Endothelial cell of umbilical vein (primary cell): ENCODE measurements around the gene ADAM23.

Experiments
- EZH2 ChIP-seq: IDR thresholded peaks from 2 replicates; pipeline ENCODE4 v1.6.1; 2012; ENCODE audit warnings: borderline replicate concordance, low read depth, mild to moderate bottlenecking, moderate library complexity, low read length, inconsistent platforms; ENCODE audit not compliant: severe bottlenecking
- FOS ChIP-seq: IDR thresholded peaks from 2 replicates; pipeline ENCODE4 v1.6.1; 2011; ENCODE audit warnings: mild to moderate bottlenecking, low read length, moderate library complexity, borderline replicate concordance; ENCODE audit not compliant: insufficient read depth
- JUN ChIP-seq: IDR thresholded peaks from 2 replicates; pipeline ENCODE4 v1.6.1; 2011; ENCODE audit warnings: borderline replicate concordance, low read depth; ENCODE audit not compliant: insufficient read length, insufficient read depth
- MYC ChIP-seq: IDR thresholded peaks from one replicate; pipeline ENCODE4 v1.6.1; 2011; ENCODE audit warnings: mild to moderate bottlenecking, low read depth, low read length
- POLR2A ChIP-seq: IDR thresholded peaks from 2 replicates; pipeline ENCODE4 v1.6.1; 2012; ENCODE audit warnings: low read depth, mild to moderate bottlenecking, control low read depth, low read length
- POLR2AphosphoS5 ChIP-seq: IDR thresholded peaks from 2 replicates; pipeline ENCODE4 v1.6.1; 2012; ENCODE audit warnings: low read depth, mild to moderate bottlenecking, control low read depth, low read length, moderate library complexity; ENCODE audit not compliant: insufficient read depth
- TF ChIP-seq, protein P1 (sequence below), 2 donors: IDR thresholded peaks; 1 replicate in 1 of 2; 2 replicates in 1 of 2; pipeline ENCODE4 v1.5.1; 2011; ENCODE audit warnings: low read length in 2 of 2, mild to moderate bottlenecking in 2 of 2, moderate library complexity in 2 of 2, control low read depth in 1 of 2, inconsistent platforms in 1 of 2, low read depth in 1 of 2; ENCODE audit not compliant: insufficient read depth in 1 of 2; ENCODE audit errors: extremely low read depth in 1 of 2

DNA sequence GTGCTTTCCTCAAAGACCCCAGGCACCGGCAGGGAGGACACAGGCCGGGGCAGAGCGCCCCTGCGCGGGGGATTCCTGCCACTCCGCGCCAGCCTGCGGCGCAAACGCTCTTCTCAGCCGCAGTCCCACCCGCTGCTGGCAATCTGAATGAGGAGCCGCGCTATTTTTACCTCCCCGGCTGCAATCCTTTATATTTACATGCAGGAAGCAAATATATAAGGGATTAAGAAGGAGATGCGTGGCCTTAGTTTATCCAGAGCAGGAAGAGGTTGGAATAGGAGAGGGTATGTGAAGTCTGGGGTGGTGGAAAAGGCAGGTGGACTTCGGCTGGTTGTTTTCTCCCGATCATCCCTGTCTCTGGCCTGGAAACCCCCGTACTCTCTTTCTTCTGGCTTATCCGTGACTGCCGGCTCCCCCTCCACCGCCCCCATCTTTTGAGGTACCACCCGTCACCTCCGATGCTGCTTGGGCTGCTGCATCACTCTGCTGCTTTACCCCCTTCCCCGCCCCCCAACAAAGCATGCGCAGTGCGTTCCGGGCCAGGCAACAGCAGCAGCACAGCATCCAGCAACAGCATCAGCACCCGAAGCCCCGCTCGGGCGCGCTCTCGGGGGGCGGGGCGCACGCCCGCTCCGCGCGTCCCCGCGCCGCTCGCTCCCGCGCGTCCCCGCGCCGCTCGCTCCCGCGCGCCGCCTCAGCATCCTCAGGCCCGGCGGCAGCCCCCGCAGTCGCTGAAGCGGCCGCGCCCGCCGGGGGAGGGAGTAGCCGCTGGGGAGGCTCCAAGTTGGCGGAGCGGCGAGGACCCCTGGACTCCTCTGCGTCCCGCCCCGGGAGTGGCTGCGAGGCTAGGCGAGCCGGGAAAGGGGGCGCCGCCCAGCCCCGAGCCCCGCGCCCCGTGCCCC is at the start of gene ADAM23:
- TF ChIP-seq EZH2 (no peak), POLR2AphosphoS5 (peak; percentile 60), MYC (no peak), JUN (no peak), POLR2A (peak; percentile 80), FOS (peak; percentile 24)
- TF ChIP-seq, protein P1, sequence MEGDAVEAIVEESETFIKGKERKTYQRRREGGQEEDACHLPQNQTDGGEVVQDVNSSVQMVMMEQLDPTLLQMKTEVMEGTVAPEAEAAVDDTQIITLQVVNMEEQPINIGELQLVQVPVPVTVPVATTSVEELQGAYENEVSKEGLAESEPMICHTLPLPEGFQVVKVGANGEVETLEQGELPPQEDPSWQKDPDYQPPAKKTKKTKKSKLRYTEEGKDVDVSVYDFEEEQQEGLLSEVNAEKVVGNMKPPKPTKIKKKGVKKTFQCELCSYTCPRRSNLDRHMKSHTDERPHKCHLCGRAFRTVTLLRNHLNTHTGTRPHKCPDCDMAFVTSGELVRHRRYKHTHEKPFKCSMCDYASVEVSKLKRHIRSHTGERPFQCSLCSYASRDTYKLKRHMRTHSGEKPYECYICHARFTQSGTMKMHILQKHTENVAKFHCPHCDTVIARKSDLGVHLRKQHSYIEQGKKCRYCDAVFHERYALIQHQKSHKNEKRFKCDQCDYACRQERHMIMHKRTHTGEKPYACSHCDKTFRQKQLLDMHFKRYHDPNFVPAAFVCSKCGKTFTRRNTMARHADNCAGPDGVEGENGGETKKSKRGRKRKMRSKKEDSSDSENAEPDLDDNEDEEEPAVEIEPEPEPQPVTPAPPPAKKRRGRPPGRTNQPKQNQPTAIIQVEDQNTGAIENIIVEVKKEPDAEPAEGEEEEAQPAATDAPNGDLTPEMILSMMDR (IDR thresholded peaks at IDR 0.05; ENCODE audit: extremely low read depth in 1 of 2, insufficient read depth in 1 of 2, low read depth in 1 of 2, low read length in 2 of 2), result peak; percentile 30 to 63
